ENCODE measurements around the gene TRIM68.

The TRIM68 gene, protein sequence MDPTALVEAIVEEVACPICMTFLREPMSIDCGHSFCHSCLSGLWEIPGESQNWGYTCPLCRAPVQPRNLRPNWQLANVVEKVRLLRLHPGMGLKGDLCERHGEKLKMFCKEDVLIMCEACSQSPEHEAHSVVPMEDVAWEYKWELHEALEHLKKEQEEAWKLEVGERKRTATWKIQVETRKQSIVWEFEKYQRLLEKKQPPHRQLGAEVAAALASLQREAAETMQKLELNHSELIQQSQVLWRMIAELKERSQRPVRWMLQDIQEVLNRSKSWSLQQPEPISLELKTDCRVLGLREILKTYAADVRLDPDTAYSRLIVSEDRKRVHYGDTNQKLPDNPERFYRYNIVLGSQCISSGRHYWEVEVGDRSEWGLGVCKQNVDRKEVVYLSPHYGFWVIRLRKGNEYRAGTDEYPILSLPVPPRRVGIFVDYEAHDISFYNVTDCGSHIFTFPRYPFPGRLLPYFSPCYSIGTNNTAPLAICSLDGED

GRCh38 chr11:4607781-4608666, at the start of gene TRIM68:
TRIM68 (minus strand) TSS chr11:4608231; CDS start chr11:4605504, 2,727 bp downstream.
- peak; percentile 94 for DNase-seq

DNA sequence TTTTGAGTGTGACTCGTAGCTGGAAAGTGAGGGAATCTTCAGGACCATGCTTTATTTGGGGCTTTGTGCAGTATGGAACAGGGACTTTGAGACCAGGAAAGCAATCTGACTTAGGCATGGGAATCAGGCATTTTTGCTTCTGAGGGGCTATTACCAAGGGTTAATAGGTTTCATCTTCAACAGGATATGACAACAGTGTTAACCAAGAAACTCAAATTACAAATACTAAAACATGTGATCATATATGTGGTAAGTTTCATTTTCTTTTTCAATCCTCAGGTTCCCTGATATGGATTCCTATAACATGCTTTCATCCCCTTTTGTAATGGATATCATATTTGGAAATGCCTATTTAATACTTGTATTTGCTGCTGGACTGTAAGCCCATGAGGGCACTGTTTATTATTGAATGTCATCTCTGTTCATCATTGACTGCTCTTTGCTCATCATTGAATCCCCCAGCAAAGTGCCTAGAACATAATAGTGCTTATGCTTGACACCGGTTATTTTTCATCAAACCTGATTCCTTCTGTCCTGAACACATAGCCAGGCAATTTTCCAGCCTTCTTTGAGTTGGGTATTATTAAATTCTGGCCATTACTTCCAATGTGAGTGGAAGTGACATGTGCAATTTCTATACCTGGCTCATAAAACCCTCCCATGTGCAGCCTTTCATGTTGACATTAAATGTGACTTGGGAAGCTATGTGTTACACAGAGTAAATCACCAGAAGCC, 46.8 kb upstream of the TRIM68 start:
- DNase-seq: no peak

DNA sequence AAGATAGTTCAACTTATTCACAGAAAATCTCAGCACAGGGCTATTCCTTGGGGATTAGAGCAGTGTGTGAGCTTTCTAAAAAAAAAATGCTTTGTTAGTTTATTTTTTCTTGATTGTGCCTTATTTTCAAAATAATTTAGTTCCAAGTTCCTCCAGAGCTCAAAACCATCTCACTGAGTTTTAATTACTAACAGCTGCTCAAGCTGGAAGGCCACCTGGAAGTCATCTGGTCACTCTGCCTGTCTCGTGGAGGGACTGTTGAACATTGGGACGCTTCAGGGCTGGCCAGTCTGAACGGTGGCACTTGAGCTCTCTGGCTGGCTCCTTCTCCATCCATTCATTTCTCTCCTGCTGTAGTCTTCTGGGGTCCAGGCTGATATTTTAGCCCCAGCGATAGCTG, 39.7 kb upstream of the TRIM68 start:
- no peak for DNase-seq

- DNase-seq: no peak
These were observed 37.9 kb upstream of the TRIM68 start for GRCh38 chr11:4645974-4646373.

GRCh38 chr11:4644233-4644632, 36.2 kb upstream of the TRIM68 start:
- no peak for DNase-seq

- DNase-seq: no peak
These were observed 35.7 kb upstream of the TRIM68 start, which contains the start of gene OR51E1 for GRCh38 chr11:4643682-4644081. OR51E1 (plus strand) TSS chr11:4643982; CDS start chr11:4652527, 8,545 bp downstream.

DNA sequence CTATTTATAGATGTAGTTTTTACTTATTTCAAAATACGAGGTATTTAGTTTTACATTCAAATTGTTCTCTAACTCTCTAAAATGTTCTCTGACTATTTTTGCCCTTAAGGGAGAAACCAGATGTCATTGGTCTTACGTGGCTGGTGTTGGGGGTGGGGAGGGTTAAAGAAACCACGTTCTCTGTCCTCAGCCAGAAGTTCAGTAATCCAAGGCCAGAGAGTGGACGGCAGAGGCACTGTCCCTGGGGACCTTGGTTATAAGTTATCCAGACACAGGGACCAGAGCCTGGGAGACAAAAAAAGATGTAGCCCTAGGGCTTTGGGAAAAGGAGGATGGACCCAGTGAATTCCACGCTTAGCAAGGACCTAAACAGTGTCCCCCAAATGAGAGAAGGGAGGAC, 35.0 kb upstream of the TRIM68 start:
- DNase-seq: no peak

DNA sequence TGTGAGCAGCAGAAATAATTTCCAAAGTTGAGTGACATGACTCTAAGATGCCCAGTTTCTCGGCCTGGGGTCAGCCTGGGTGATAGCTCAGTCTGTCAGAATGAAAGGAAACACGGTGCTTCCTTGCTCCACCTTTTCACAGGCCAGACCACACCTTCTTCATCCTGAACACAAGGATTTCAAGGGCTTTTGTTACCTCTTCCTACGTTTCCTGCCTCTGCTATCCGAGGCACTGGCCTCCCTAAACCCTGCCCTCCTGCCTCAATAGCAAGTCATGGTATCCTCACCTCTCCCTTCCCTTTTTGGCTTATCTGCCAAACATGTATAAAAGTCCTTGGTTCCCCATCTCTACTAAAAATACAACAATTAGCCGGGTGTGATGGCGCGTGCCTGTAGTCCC, 34.0 kb upstream of the TRIM68 start:
- no peak for DNase-seq

DNA sequence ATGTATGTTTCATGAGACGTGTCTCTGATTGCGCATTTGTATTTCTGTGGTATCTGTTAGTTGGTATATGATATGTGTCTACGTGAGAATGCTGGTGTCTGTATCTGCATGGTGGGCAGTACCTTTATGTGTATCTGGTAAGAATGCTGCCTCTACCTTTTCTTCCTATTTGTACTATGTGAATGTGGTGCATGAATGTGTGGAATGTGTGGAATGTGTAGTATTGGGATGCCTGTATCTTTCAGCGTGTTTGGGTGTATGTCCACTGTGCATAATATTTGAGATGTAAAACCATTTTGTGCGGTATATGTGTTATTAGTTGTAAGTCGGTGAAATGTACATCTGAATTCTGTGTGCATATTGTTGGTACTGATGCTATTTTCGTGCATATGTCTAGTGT, 33.5 kb upstream of the TRIM68 start:
- no peak for DNase-seq

DNA sequence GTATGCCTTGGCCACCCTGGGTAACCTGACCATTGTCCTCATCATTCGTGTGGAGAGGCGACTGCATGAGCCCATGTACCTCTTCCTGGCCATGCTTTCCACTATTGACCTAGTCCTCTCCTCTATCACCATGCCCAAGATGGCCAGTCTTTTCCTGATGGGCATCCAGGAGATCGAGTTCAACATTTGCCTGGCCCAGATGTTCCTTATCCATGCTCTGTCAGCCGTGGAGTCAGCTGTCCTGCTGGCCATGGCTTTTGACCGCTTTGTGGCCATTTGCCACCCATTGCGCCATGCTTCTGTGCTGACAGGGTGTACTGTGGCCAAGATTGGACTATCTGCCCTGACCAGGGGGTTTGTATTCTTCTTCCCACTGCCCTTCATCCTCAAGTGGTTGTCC, 31.9 kb upstream of the TRIM68 start:
- no peak for DNase-seq

GRCh38 chr11:4637662-4638047, 29.6 kb upstream of the TRIM68 start:
- DNase-seq: no peak

DNA sequence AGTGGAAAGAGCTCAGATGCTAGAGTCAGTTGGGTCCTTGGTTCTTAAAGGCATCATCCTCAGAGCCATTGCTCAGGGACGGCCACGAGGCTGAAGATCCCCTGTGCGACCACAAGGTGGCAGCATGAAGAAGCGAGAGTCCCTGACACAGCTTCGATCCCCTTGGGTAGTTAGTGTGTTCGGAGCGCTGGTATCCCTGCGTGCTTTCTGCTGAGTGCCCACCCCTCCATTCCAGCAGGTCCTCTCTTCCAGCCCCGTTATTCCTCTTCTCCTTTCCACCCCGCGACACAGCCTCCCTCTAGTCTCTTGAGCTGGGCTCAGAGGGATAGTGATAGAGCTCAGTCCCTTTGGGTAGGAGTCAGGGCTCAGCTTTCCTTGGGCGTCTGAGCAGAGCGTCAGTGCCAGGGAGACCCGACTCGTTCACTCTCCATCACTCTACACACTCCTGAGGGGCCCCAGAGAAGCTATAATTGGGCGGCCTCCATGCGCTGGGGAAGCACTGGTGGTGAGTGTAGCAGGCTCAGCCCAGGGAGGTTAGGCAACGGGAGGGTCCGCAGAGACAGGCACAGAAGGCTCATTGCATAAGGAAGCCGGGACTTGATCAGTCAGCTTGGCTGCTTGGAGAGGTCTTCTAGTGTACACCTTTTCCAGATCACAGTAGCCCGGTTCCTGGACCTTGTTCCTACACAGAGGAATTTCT, 29.1 kb upstream of the TRIM68 start, which contains the start of gene OR51D1:
TSS of gene OR51D1 (plus strand) at position 516 of the 700 bp plus-strand sequence. CDS start 2,314 bp downstream, outside the sequence.
- DNase-seq: peak; percentile 59

DNA sequence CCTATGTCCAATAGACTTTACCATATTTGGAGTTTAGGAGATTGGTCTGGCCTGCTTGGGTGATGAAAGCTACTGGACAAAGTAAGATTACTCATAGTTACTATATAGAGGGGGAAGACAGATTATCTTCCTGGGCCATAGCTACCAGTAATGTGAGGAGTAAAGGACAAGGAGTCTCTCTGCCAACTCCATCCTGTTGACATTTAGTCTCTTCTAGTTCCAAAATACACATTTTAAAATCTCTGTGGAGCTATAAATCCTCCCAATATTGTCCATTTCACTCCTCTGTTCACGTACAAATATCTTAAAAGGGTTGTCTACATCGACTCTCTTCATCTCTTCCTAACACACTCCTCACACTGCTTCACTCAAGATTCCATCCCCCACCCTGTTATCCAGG, 28.1 kb upstream of the TRIM68 start:
- no peak for DNase-seq

DNA sequence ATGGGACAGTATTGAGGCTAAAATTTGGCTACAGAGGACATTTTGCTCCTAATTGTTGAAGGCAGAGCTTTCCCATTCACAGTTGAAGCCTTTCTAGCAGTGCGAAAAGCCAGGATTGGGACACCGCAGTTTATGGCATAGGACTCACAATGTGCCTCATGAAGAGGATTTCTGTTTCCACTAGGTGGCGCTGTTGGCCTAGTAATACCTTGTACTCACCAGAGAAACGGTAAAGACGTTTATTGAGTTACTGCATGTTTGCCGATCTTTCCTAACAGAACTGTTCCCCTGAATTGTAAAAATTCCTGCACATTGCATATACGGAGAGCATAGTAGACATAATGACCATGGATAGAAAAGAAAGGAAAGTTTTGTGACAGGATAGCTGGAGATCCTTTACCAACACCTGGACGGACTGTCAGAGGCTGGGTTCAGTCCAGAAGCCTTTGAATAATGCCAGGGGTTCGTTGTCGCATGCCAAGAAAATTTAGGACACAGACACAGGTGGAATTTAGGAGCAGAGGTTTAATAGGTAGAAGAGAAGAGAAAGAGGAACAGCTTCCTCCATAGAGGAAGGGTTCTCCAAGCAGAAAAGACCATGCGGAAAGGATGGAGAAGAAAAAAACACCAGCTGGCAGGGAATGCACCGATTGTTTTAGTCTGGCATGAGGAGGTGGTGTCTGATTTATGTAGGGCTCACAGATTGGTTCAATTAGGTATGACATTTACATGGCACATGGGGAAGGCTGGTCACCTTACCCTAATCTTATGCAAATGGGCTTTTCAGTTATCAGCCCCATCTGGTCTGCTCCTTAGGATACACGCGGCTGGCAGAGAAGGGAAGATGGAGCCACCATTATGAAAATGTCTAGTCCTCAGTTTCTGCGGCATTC, 18.4 kb upstream of the TRIM68 start:
- peak; percentile 21 for DNase-seq

DNA sequence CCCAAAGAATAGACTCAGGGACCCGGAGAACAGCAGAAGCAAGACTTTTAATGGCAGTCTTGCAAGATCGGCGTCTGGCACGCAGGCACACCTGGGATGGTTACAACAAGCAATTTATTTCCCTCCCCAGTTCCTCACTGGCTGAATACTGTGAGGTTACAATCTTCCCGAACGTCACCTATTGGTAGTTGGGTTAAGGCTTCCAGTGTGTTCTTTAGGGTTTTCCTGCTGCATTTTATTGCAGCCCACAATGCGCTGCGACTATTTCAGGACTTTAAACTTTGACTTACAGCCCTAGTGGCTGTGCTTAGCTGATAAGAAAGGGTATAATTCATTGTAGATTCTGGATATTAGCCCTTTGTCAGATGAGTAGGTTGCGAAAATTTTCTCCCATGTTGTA, 11.5 kb upstream of the TRIM68 start:
- DNase-seq: no peak

DNA sequence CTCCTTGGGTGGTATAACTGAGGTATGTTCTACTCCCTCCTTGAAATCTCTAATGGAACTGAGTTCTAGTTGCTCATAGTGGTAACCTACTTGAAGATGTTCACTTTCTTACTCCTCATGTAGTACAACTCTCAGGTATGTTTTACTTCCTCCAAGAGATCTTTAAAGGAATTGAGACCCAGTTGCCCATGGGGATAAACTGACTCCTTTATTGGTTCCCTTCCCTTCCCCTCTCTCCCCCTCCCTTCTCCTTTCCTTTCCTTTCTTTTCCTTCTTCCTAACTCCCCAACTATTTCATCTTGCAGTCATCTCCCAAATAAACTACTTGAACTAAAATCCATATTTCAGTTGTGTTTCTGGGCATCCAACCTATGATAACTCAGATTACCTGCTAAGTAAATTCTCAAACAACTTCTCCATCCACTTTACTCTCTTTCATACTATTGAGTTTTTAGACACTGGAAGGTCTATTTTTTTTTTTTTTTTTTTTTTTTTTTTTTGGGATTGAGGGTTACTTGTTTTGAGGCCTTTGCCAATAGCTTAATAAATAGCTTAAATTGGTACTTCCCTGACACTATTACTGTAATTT, 7.9 kb upstream of the TRIM68 start:
- DNase-seq: no peak

GRCh38 chr11:4611986-4612385, 4.0 kb upstream of the TRIM68 start:
- no peak for DNase-seq

DNA sequence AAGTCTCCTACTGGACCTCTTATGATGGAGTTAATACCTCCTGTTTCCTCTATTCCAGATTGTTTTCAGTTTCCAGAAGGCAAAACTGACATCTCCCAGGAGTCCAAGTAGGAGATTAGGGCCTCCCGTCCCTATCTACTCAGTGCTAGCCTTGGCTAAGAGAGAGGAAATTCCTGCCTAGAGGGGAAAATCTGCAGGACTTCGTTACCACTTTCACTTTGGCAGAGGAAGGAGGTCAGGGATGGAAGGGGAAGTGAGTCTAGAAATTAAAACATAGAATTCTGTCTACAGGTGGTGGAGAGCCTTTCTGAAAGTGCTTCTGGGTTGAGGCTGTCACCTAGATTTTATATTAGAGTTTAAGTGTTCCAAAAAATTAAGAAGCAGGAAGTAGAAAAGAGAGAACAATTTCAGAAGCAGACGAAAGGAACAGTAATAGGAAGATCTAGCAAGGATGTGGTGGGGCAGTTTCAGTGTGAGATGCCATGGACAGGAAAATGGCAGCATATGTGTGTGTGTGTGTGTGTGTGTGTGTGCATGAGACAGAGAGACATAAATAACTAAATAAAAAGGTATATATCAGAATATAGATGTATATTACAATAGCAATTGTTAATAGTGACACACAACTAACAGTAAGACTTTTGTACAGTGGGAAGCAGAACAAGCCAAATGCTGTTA, 2.4 kb upstream of the TRIM68 start:
- DNase-seq: no peak

GRCh38 chr11:4607096-4607495, 935 bp downstream of the TRIM68 start:
- DNase-seq: no peak

Measured in activated gamma-delta T cell treated with Interleukin-2 at 50 U/mL for 16 hours (primary cell).